K562 (cell line): ENCODE data around the gene ERN1. TPM values are rescaled to one million over a fixed set of nuclear protein-coding genes. Genes with fewer than 3 reads are reported as not detected.

ENCODE experiments used
- ARID3A ChIP-seq: IDR thresholded peaks from 2 replicates; pipeline ENCODE4 v1.6.1; 2012; ENCODE audit warnings: low read depth, low read length, improper control_type of control experiment, borderline replicate concordance
- CTBP1 ChIP-seq: fragments of 450-650 bp; IDR thresholded peaks from 2 replicates; pipeline ENCODE4 v1.6.1; 2016; ENCODE audit warnings: borderline replicate concordance
- FOSL1 ChIP-seq: fragments of 200-800 bp; sonication (Bioruptor generic); conservative IDR thresholded peaks from 2 replicates; pipeline ENCODE4 v1.6.1; 2016; ENCODE audit warnings: missing genetic modification characterization, missing compliant biosample characterization
- HINFP ChIP-seq: fragments of 450-650 bp; conservative IDR thresholded peaks from 2 replicates; pipeline ENCODE4 v1.6.1; 2016; ENCODE audit warnings: missing genetic modification characterization, low read depth, mild to moderate bottlenecking, control low read depth, missing compliant biosample characterization
- HMG20B ChIP-seq: fragments of 250-450 bp; sonication (Bioruptor Pico); IDR thresholded peaks from 2 replicates; pipeline ENCODE4 v1.5.0; 2021; ENCODE audit warnings: mild to moderate bottlenecking
- MTA3 ChIP-seq: fragments of 450-650 bp; formaldehyde crosslinking; IDR thresholded peaks from 2 replicates; pipeline ENCODE4 v1.6.1; 2017; ENCODE audit warnings: mild to moderate bottlenecking, borderline replicate concordance
- MYBL2 ChIP-seq, 2 experiments: fragments of 450-650 bp in 1 of 2; sonication (generic) in 1 of 2; formaldehyde crosslinking in 1 of 2; IDR thresholded peaks; 2 replicates each; pipeline versions ENCODE4 v1.6.1 to v1.8.1; 2017 to 2022; ENCODE audit warnings: borderline replicate concordance in 1 of 2, inconsistent platforms in 1 of 2, low read depth in 1 of 2, mild to moderate bottlenecking in 1 of 2, missing genetic modification reagents in 1 of 2, moderate library complexity in 1 of 2
- RBBP5 ChIP-seq: fragments of 200-600 bp; sonication (generic); IDR thresholded peaks from 2 replicates; pipeline ENCODE4 v1.6.1; 2012; ENCODE audit warnings: borderline replicate concordance, mild to moderate bottlenecking, low read length, control low read depth, inconsistent platforms; ENCODE audit not compliant: insufficient read depth, poor library complexity, severe bottlenecking
- TAL1 ChIP-seq: fragments of 450-650 bp; IDR thresholded peaks from 2 replicates; pipeline ENCODE4 v1.6.1; 2016; ENCODE audit warnings: mild to moderate bottlenecking
- ZBTB26 ChIP-seq: fragments of 450-650 bp; formaldehyde crosslinking; IDR thresholded peaks from 2 replicates; pipeline ENCODE4 v1.4.0; 2022; ENCODE audit warnings: missing genetic modification characterization
- ZBTB34 ChIP-seq: fragments of 250-450 bp; sonication (Bioruptor Pico); IDR thresholded peaks from 2 replicates; pipeline ENCODE4 v1.8.0; 2021; ENCODE audit warnings: mild to moderate bottlenecking, moderate library complexity
- ZBTB5 ChIP-seq: fragments of 450-650 bp; IDR thresholded peaks from 2 replicates; pipeline ENCODE4 v1.6.1; 2017; ENCODE audit warnings: antibody characterized with exemption
- ZKSCAN1 ChIP-seq: fragments of 150-350 bp; IDR thresholded peaks from 2 replicates; pipeline ENCODE4 v1.6.1; 2016; ENCODE audit warnings: low read depth, low read length
- polyA plus RNA-seq, 8 experiments: library from polyadenylated mRNA; depleted of rRNA in 4 of 8; stranded (reverse) in 5 of 8; unstranded in 3 of 8; fragments of >200 nt; fragmentation: Nextera tagmentation in 2 of 8; fragmentation: Illumina TruSeq in 1 of 8; extraction: Ambion mirVana in 2 of 8; extraction: Trizol in 1 of 8; gene quantifications; 2 replicates each; pipeline versions ENCODE4 v1.2.1 to v1.2.3, GENCODE V29; 2011 to 2014; ENCODE audit warnings: inconsistent platforms in 1 of 8, missing spikeins in 1 of 8
- total RNA-seq, 7 experiments: library from RNA; depleted of rRNA in 6 of 7; stranded (reverse); fragments of >200 nt in 6 of 7; fragmentation: Illumina TruSeq in 2 of 7; extraction: Trizol in 2 of 7; gene quantifications; 2 replicates each; pipeline versions ENCODE4 v1.2.1 to v1.2.3, GENCODE V29; 2011 to 2021; ENCODE audit warnings: low replicate concordance in 1 of 7

Gene ERN1
- total and polyA plus RNA-seq, 9 of the 15 experiments (the other 6 are each of a cell fraction or from before 2014, with no cell fraction given): 2.1 to 22.5 (median 7.3) TPM

GRCh38 chr17:64085650-64086005, 44.3 kb downstream of the ERN1 start (continued):
- TF ChIP-seq ARID3A (no peak), ZBTB5 (no peak), ZKSCAN1 (no peak), RBBP5 (peak; percentile 36), ZBTB34 (CRISPR knock-in tag) (no peak), HMG20B (CRISPR knock-in tag) (no peak), ZBTB26 (CRISPR knock-in tag) (no peak), MTA3 (peak; percentile 58; the same call in 1 of the 2 replicates), TAL1 (no peak), FOSL1 (tag) (no peak), MYBL2 (IDR thresholded peaks at IDR 0.05; ENCODE audit: low read depth) (no peak), MYBL2 (CRISPR knock-in tag; IDR thresholded peaks at IDR 0.05; ENCODE audit: borderline replicate concordance) (no peak), HINFP (tag) (no peak), CTBP1 (peak; percentile 58; the same call in 1 of the 2 replicates)
